SK-N-SH treated with all-trans-retinoic acid at 6 μM for 48 hours (cell line): ENCODE results near the gene ALLC.

ENCODE experiments used
- ATAC-seq: fragments of 200-7000 bp; cut with Tn5 transposase; 3 replicates; pipeline ENCODE4 v1.9.1; 2020; ENCODE audit warnings: mild to moderate bottlenecking, moderate library complexity
- ARNTL ChIP-seq: fragments of 450-650 bp; formaldehyde crosslinking; IDR thresholded peaks from 2 replicates; pipeline ENCODE4 v1.5.0; 2020; ENCODE audit warnings: low read depth, mild to moderate bottlenecking, moderate library complexity, borderline replicate concordance
- BACH2 ChIP-seq: fragments of 250-450 bp; sonication (Bioruptor Pico); IDR thresholded peaks from 2 replicates; pipeline ENCODE4 v1.9.0; 2021; ENCODE audit warnings: mild to moderate bottlenecking, borderline replicate concordance
- CSDC2 ChIP-seq: fragments of 250-450 bp; sonication (Bioruptor Pico); IDR thresholded peaks from 2 replicates; pipeline ENCODE4 v1.5.0; 2020; ENCODE audit warnings: mild to moderate bottlenecking, moderate library complexity
- ESRRG ChIP-seq: fragments of 250-450 bp; sonication (Bioruptor Pico); IDR thresholded peaks from 2 replicates; pipeline ENCODE4 v1.6.1; 2021; ENCODE audit warnings: mild to moderate bottlenecking
- GLIS3 ChIP-seq: fragments of 250-450 bp; sonication (Bioruptor Pico); IDR thresholded peaks from 2 replicates; pipeline ENCODE4 v1.5.0; 2020; ENCODE audit warnings: mild to moderate bottlenecking, moderate library complexity
- OSR1 ChIP-seq: fragments of 250-450 bp; sonication (Bioruptor Pico); IDR thresholded peaks from 2 replicates; pipeline ENCODE4 v1.8.0; 2022; ENCODE audit warnings: moderate library complexity, mild to moderate bottlenecking, inconsistent platforms
- PPARA ChIP-seq: fragments of 250-450 bp; sonication (Bioruptor Pico); IDR thresholded peaks from 2 replicates; pipeline ENCODE4 v1.5.0; 2020; ENCODE audit warnings: mild to moderate bottlenecking, borderline replicate concordance
- RARB ChIP-seq: fragments of 250-450 bp; sonication (Bioruptor Pico); IDR thresholded peaks from 2 replicates; pipeline ENCODE4 v1.8.0; 2021; ENCODE audit warnings: mild to moderate bottlenecking, moderate library complexity
- SNAI2 ChIP-seq: fragments of 250-450 bp; sonication (Bioruptor Pico); IDR thresholded peaks from 2 replicates; pipeline ENCODE4 v1.5.0; 2020; ENCODE audit warnings: mild to moderate bottlenecking, moderate library complexity
- TCF4 ChIP-seq: fragments of 250-450 bp; sonication (Bioruptor Pico); IDR thresholded peaks from 2 replicates; pipeline ENCODE4 v1.8.0; 2021; ENCODE audit warnings: mild to moderate bottlenecking, moderate library complexity, borderline replicate concordance
- TOX ChIP-seq: fragments of 250-450 bp; sonication (Bioruptor Pico); IDR thresholded peaks from 2 replicates; pipeline ENCODE4 v1.8.0; 2021; ENCODE audit warnings: mild to moderate bottlenecking, moderate library complexity, borderline replicate concordance
- ZC3H10 ChIP-seq: fragments of 250-450 bp; sonication (Bioruptor Pico); IDR thresholded peaks from 2 replicates; pipeline ENCODE4 v1.5.1; 2021; ENCODE audit warnings: mild to moderate bottlenecking, moderate library complexity
- ZFP3 ChIP-seq: fragments of 250-450 bp; sonication (Bioruptor Pico); IDR thresholded peaks from 2 replicates; pipeline ENCODE4 v1.5.0; 2020; ENCODE audit warnings: mild to moderate bottlenecking, moderate library complexity
- ZFP30 ChIP-seq: fragments of 450-650 bp; formaldehyde crosslinking; IDR thresholded peaks from 2 replicates; pipeline ENCODE4 v1.5.0; 2022; ENCODE audit warnings: mild to moderate bottlenecking, moderate library complexity
- ZNF565 ChIP-seq: fragments of 450-650 bp; formaldehyde crosslinking; conservative IDR thresholded peaks from 2 replicates; pipeline ENCODE4 v1.5.0; 2020; ENCODE audit warnings: low read depth, mild to moderate bottlenecking, moderate library complexity
- ZNF70 ChIP-seq: fragments of 450-650 bp; formaldehyde crosslinking; IDR thresholded peaks from 2 replicates; pipeline ENCODE4 v1.5.0; 2020; ENCODE audit warnings: mild to moderate bottlenecking, moderate library complexity
- ZNF8 ChIP-seq: fragments of 450-650 bp; formaldehyde crosslinking; IDR thresholded peaks from 2 replicates; pipeline ENCODE4 v1.5.0; 2020; ENCODE audit warnings: mild to moderate bottlenecking, moderate library complexity
- TF ChIP-seq, protein P1 (sequence below): fragments of 250-450 bp; sonication (Bioruptor Pico); IDR thresholded peaks from 2 replicates; pipeline ENCODE4 v1.5.1; 2021; ENCODE audit warnings: mild to moderate bottlenecking, moderate library complexity
- TF ChIP-seq, protein P2 (sequence below): fragments of 250-450 bp; sonication (Bioruptor Pico); IDR thresholded peaks from 2 replicates; pipeline ENCODE4 v1.5.0; 2020; ENCODE audit warnings: mild to moderate bottlenecking, moderate library complexity
- TF ChIP-seq, protein P3 (sequence below): fragments of 250-450 bp; sonication (Bioruptor Pico); IDR thresholded peaks from 2 replicates; pipeline ENCODE4 v1.8.0; 2021; ENCODE audit warnings: low read depth, mild to moderate bottlenecking, moderate library complexity, borderline replicate concordance

ALLC gene

DNA sequence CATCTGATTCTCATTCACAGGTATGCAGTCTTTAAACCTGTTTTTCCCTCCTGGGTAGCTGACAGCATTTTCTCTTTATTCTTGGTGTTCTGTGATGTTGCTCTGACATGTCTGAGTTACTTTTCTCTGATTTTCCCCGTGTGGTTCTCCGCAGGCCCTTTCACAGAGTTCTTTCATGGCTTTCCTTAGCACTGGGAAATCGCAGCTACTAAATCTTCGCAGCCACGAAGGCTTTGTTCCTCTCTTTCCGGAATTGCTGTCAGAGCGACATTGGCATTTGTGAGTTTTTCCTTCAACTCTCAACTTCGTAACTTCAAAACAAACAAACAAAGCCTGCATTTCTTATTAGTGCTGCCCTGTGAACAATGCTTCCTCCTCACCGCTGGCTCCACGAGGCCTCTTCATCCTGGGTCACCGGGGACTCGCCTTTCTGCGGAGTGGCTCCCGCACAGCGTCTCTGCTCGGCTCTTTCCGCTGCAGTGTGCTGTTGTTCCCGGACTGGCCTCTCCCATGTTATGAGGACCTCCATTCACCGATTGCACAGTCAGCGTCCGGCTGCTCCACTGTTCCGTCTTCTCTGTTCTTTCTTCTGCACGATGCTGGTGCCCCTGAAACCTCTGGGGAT is 47.0 kb upstream of the ALLC start:
- ATAC-seq = no peak
- no peak for TF ChIP-seq CSDC2 (CRISPR knock-in tag)
- TF ChIP-seq, all 23 proteins: peak for 0

DNA sequence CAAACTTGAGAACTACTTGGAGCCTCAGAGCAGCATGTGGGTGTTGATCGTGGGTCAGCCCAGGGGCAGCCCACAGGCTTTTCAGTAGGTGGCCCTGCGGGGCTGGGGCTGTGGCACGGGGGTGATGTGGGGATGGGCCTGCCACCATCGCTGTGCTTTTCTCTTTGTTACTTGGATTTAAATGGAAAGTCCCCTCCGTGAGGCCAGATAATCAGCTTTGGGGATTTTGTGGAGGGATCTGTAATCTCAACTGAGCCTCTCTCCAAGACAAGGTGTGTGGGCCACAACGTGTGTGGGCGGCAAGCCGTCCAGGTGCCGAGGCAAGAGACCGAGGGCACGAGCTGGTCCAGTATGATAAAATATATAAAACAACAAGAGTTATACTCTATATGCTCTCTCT is 46.4 kb upstream of the ALLC start:
- no peak for TF ChIP-seq GLIS3 (CRISPR knock-in tag)
- no peak for TF ChIP-seq TOX (CRISPR knock-in tag)
- no peak for TF ChIP-seq ZC3H10 (CRISPR knock-in tag)
- TF ChIP-seq SNAI2 (CRISPR knock-in tag) = no peak
- no peak for TF ChIP-seq ZNF70 (CRISPR knock-in tag)
- no peak for TF ChIP-seq CSDC2 (CRISPR knock-in tag)
- TF ChIP-seq, protein P1, sequence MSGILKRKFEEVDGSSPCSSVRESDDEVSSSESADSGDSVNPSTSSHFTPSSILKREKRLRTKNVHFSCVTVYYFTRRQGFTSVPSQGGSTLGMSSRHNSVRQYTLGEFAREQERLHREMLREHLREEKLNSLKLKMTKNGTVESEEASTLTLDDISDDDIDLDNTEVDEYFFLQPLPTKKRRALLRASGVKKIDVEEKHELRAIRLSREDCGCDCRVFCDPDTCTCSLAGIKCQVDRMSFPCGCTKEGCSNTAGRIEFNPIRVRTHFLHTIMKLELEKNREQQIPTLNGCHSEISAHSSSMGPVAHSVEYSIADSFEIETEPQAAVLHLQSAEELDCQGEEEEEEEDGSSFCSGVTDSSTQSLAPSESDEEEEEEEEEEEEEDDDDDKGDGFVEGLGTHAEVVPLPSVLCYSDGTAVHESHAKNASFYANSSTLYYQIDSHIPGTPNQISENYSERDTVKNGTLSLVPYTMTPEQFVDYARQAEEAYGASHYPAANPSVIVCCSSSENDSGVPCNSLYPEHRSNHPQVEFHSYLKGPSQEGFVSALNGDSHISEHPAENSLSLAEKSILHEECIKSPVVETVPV (CRISPR knock-in tag) = no peak
- no peak for ATAC-seq

DNA sequence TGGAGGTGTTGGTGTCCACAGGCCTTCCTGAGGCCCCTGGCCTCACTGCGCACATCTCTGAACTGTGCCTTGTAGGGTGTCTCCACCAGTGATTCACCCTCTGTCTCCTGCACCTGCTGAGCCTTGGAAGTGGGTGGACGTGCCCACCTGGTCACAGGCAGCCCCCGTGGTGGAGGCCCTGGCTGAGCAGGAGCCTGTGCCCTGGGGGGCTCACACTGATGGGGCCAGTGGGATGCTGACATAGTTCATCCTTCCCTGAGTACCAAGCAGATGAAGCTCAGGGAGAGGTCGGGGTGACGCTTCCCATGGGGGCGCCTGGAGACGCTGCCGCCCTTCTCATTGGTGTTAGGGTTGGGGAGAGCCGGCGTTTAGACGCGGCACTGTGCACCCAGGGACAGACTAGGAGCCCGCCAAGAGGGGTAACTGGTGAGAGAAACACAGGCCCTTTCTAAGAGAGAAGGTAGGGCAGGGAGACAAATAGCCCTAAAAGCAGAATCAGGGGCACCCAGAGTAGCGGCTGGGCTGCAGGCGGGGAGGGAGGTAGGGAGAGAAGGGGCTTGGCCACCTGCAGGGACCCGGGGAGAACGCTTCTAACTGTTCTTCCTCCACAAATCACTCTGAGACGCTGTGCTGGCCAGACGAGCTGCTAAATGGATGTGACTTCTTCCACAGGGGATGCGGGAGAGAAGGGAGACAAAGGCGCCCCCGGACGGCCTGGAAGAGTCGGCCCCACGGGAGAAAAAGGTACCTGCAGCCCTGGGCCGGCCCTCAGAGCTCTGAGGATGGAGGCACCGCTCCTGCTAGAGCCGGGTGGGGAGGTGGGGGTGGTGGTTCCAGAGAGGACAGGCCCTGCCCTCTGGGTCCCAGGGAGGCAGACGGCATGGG is 45.1 kb upstream of the ALLC start:
- TF ChIP-seq PPARA (CRISPR knock-in tag) = no peak
- TF ChIP-seq CSDC2 (CRISPR knock-in tag) = no peak
- TF ChIP-seq, protein P1 (CRISPR knock-in tag) = no peak
- TF ChIP-seq BACH2 (CRISPR knock-in tag) = no peak
- TF ChIP-seq OSR1 (CRISPR knock-in tag) = no peak
- no peak for TF ChIP-seq ZFP3 (CRISPR knock-in tag)
- TF ChIP-seq RARB (CRISPR knock-in tag) = no peak
- TF ChIP-seq ZNF70 (CRISPR knock-in tag) = no peak
- TF ChIP-seq, protein P2, sequence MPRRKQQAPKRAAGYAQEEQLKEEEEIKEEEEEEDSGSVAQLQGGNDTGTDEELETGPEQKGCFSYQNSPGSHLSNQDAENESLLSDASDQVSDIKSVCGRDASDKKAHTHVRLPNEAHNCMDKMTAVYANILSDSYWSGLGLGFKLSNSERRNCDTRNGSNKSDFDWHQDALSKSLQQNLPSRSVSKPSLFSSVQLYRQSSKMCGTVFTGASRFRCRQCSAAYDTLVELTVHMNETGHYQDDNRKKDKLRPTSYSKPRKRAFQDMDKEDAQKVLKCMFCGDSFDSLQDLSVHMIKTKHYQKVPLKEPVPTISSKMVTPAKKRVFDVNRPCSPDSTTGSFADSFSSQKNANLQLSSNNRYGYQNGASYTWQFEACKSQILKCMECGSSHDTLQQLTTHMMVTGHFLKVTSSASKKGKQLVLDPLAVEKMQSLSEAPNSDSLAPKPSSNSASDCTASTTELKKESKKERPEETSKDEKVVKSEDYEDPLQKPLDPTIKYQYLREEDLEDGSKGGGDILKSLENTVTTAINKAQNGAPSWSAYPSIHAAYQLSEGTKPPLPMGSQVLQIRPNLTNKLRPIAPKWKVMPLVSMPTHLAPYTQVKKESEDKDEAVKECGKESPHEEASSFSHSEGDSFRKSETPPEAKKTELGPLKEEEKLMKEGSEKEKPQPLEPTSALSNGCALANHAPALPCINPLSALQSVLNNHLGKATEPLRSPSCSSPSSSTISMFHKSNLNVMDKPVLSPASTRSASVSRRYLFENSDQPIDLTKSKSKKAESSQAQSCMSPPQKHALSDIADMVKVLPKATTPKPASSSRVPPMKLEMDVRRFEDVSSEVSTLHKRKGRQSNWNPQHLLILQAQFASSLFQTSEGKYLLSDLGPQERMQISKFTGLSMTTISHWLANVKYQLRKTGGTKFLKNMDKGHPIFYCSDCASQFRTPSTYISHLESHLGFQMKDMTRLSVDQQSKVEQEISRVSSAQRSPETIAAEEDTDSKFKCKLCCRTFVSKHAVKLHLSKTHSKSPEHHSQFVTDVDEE = no peak
- TF ChIP-seq ZNF565 (CRISPR knock-in tag) = no peak
- no peak for TF ChIP-seq ESRRG
- TF ChIP-seq ARNTL (CRISPR knock-in tag) = no peak
- TF ChIP-seq ZNF8 (CRISPR knock-in tag) = no peak
- no peak for TF ChIP-seq ZC3H10 (CRISPR knock-in tag)
- no peak for TF ChIP-seq ZFP30 (CRISPR knock-in tag)
- TF ChIP-seq, protein P3, sequence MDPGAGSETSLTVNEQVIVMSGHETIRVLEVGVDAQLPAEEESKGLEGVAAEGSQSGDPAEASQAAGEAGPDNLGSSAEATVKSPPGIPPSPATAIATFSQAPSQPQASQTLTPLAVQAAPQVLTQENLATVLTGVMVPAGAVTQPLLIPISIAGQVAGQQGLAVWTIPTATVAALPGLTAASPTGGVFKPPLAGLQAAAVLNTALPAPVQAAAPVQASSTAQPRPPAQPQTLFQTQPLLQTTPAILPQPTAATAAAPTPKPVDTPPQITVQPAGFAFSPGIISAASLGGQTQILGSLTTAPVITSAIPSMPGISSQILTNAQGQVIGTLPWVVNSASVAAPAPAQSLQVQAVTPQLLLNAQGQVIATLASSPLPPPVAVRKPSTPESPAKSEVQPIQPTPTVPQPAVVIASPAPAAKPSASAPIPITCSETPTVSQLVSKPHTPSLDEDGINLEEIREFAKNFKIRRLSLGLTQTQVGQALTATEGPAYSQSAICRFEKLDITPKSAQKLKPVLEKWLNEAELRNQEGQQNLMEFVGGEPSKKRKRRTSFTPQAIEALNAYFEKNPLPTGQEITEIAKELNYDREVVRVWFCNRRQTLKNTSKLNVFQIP (CRISPR knock-in tag) = no peak
- TF ChIP-seq TOX (CRISPR knock-in tag) = no peak
- TF ChIP-seq TCF4 (CRISPR knock-in tag) = no peak
- no peak for TF ChIP-seq GLIS3 (CRISPR knock-in tag)
- TF ChIP-seq, all 23 proteins: peak for 0
- ATAC-seq = no peak

DNA sequence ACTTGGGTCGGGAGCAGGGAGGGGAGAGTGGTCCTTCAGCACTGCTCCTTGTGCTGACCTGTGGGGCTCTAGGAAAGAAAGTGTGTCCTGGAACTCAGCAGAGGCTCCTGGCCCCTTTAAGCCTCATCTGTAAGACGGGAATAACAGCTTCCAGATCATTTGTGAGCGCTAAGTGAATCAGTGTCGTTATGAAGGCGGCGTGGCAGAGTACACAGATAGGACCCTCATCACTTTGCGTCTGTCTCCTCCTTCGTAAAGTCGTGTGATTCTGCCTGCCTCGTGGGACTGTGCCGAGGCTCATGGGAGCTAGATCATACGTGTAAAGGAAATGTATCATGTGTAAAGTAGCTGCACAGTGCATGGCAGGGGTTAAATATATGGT is 44.5 kb upstream of the ALLC start:
- ATAC-seq = no peak
- TF ChIP-seq, protein P1 (CRISPR knock-in tag) = no peak
- TF ChIP-seq SNAI2 (CRISPR knock-in tag) (no peak), TOX (CRISPR knock-in tag) (no peak), PPARA (CRISPR knock-in tag) (no peak), ZNF8 (CRISPR knock-in tag) (no peak), TCF4 (CRISPR knock-in tag) (no peak), ZFP3 (CRISPR knock-in tag) (no peak)
- TF ChIP-seq, protein P2 = no peak
